ENCODE data around the gene IGF1R. TPM values are rescaled to one million over a fixed set of nuclear protein-coding genes. Genes with fewer than 3 reads are reported as not detected.

The IGF1R gene
- total and polyA plus RNA-seq, 2 donors (not counting 3 experiments of a cell fraction or from before 2014, with no cell fraction given) = 16.1 to 59.1 TPM

DNA sequence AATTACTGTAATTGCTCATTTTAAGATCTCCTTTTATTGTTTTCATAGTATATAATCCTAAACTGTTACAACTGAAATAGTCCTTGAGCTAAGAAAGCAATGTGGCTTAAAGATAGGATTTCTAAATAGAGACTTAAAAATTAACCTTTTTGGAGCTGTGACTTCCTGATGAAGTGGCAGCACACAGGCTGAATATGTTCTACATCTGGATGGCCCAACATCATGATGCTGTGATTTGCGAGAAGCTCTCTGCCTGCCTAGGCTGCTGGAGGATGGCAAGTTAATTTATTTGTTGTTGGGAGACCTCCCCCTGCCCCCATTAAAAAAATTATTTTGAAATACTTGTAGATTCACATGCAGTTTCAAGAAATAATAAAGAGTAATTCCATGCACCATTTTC is 134.5 kb downstream of the IGF1R start:
- Histone ChIP-seq H3K79me2 (ENCODE audit: control insufficient read depth, insufficient read depth, low read length) (peaks cover 7% of the 10 kb centered on the region), H3K9me3 (replicated peaks; ENCODE audit: control insufficient read depth, insufficient read depth, low read length) (no peaks in the 10 kb centered on the region), H3K4me1 (ENCODE audit: control insufficient read depth, extremely low read depth, insufficient read depth, low read length) (peaks cover 5% of the 10 kb centered on the region), H3K27ac (ENCODE audit: insufficient read depth, low read depth, low read length) (no peak overlapping the region), H3K4me2 (ENCODE audit: insufficient read depth, low read length) (no peak overlapping the region), H3K36me3 (ENCODE audit: control insufficient read depth in 2 of 2, extremely low read depth in 1 of 2, insufficient read depth in 2 of 2, low read length in 2 of 2) (no peaks in the 10 kb centered on the region), H2AFZ (ENCODE audit: low read depth, low read length) (no peak overlapping the region), H3K4me3 (replicated peaks in 1 of 3; ENCODE audit: insufficient read depth in 1 of 3, low read depth in 1 of 3, low read length in 3 of 3) (no peak overlapping the region), H3K9me1 (replicated peaks; ENCODE audit: control insufficient read depth, extremely low read depth, insufficient read depth, low read length) (no peaks in the 10 kb centered on the region), H3K9ac (replicated peaks; ENCODE audit: extremely low read depth, insufficient read depth, low read length) (no peak overlapping the region), H4K20me1 (replicated peaks; ENCODE audit: control insufficient read depth, extremely low read depth, insufficient read depth, low read length) (peaks cover 2% of the 10 kb centered on the region), H3K27me3 (ENCODE audit: control insufficient read depth in 2 of 2, insufficient read depth in 2 of 2, low read length in 2 of 2) (no peaks in the 10 kb centered on the region)
- intact Hi-C loops (cut with micrococcal nuclease) = loop anchor here (10.0 kb wide), 1 partner anchor 338 kb away; no protein-coding TSS in a partner anchor
- POLR2A ChIA-PET = no interaction called here
- FAIRE-seq (no peak), DNase-seq (ENCODE audit: low read depth, low spot score) (no peak)
- TF ChIP-seq EZH2 (IDR thresholded peaks at IDR 0.05; ENCODE audit: borderline replicate concordance, low read depth, low read length, severe bottlenecking) (no peak), JUN (IDR thresholded peaks at IDR 0.05; ENCODE audit: borderline replicate concordance, insufficient read depth, insufficient read length, low read depth) (no peak), POLR2AphosphoS5 (IDR thresholded peaks at IDR 0.05; ENCODE audit: insufficient read depth, low read depth, low read length) (no peak), FOS (IDR thresholded peaks at IDR 0.05; ENCODE audit: borderline replicate concordance, insufficient read depth, low read length) (no peak), GATA2 (IDR thresholded peaks at IDR 0.05; ENCODE audit: insufficient read depth, insufficient read length, low read depth, low read length) (no peak), POLR2A (IDR thresholded peaks at IDR 0.05; ENCODE audit: low read depth, low read length) (no peak), MYC (IDR thresholded peaks at IDR 0.05; ENCODE audit: low read depth, low read length) (no peak)
- TF ChIP-seq, protein P1, sequence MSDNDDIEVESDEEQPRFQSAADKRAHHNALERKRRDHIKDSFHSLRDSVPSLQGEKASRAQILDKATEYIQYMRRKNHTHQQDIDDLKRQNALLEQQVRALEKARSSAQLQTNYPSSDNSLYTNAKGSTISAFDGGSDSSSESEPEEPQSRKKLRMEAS (IDR thresholded peaks at IDR 0.05; ENCODE audit: insufficient read depth, insufficient read length) = no peak
- TF ChIP-seq, protein P2, sequence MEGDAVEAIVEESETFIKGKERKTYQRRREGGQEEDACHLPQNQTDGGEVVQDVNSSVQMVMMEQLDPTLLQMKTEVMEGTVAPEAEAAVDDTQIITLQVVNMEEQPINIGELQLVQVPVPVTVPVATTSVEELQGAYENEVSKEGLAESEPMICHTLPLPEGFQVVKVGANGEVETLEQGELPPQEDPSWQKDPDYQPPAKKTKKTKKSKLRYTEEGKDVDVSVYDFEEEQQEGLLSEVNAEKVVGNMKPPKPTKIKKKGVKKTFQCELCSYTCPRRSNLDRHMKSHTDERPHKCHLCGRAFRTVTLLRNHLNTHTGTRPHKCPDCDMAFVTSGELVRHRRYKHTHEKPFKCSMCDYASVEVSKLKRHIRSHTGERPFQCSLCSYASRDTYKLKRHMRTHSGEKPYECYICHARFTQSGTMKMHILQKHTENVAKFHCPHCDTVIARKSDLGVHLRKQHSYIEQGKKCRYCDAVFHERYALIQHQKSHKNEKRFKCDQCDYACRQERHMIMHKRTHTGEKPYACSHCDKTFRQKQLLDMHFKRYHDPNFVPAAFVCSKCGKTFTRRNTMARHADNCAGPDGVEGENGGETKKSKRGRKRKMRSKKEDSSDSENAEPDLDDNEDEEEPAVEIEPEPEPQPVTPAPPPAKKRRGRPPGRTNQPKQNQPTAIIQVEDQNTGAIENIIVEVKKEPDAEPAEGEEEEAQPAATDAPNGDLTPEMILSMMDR (IDR thresholded peaks at IDR 0.05; ENCODE audit: extremely low read depth in 1 of 2, insufficient read depth in 1 of 2, low read depth in 1 of 2, low read length in 2 of 2) = no peak
- no TSS peak for BruUV-seq (replicated peaks)
- CTCF ChIA-PET = interaction anchor here (0.6 to 7.1 kb wide), 3 partner anchors 67 to 137 kb away, joined by 3 to 146 read pairs (median 3); no protein-coding TSS in a partner anchor
- dilution Hi-C loops (cut with MboI; ENCODE audit: extremely low pct_ligation_motif_present, low sequenced_read_pairs) = no loop called here
